ENCODE measurements around the gene MDFIC2. TPM values are rescaled to one million over a fixed set of nuclear protein-coding genes. Genes with fewer than 3 reads are reported as not detected.
A peak's percentile ranks its signal among the peaks of the same experiment; 100 is the strongest.

Gene MDFIC2
- total and polyA plus RNA-seq, 3 donors from 2014 or later: not detected

DNA sequence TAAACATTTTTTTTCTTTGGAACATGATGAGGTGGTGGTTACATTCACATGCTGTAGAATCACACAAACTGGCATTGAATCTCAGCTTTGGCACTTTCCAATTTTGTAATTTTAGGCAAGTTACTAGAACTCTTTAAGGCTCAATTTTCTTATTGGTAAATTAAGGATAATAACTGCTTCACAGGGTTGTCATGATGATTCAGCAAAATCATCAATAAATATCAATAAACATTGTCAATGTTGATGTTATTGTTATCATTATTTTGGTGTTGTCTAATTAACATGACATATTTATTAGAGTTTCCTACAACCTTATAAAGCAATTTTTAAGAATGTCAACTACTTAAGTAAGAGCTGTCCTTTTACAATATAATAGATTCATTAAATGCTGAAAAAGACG, 1.6 kb downstream of the MDFIC2 start:
- DNase-seq: no peak
- TF ChIP-seq POLR2A (IDR thresholded peaks at IDR 0.05): no peak
- TF ChIP-seq, protein P1, sequence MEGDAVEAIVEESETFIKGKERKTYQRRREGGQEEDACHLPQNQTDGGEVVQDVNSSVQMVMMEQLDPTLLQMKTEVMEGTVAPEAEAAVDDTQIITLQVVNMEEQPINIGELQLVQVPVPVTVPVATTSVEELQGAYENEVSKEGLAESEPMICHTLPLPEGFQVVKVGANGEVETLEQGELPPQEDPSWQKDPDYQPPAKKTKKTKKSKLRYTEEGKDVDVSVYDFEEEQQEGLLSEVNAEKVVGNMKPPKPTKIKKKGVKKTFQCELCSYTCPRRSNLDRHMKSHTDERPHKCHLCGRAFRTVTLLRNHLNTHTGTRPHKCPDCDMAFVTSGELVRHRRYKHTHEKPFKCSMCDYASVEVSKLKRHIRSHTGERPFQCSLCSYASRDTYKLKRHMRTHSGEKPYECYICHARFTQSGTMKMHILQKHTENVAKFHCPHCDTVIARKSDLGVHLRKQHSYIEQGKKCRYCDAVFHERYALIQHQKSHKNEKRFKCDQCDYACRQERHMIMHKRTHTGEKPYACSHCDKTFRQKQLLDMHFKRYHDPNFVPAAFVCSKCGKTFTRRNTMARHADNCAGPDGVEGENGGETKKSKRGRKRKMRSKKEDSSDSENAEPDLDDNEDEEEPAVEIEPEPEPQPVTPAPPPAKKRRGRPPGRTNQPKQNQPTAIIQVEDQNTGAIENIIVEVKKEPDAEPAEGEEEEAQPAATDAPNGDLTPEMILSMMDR (IDR thresholded peaks at IDR 0.05): no peak
- H3K4me1 ChIP-seq: no peaks in the 10 kb centered on the region
- no peaks in the 10 kb centered on the region for H3K36me3 ChIP-seq (ENCODE audit: low read depth, missing control alignments)
- H3K27me3 ChIP-seq: no peaks in the 10 kb centered on the region
- H3K4me3 ChIP-seq: no peak overlapping the region
- H3K27ac ChIP-seq: no peak overlapping the region
- 90 to 98% methylated on average over 1 of the region's 1 CpG for WGBS, 2 donors
- H3K9me3 ChIP-seq: no peaks in the 10 kb centered on the region
- intact Hi-C loops (cut with DNase I; ENCODE audit: low total_unique reads): no loop called here

DNA sequence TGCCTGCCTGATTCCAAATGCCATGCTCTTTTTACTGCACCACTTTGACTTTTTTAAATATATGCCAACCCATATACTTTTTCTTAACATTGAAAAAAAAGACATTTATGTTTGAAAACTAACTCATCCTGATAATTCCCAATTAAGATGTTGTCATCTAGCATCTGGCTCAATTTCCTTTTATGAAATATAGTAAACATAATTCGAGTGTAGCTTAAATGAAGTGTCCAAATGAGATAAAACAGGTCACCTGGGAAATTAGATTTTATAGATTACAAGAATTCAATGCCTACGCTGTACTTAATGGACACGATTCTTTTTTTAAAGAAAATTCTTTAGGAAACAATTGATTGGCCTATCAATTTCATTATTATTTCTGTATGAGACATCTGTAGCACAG, 2.8 kb downstream of the MDFIC2 start:
- TF ChIP-seq, protein P1 (IDR thresholded peaks at IDR 0.05): no peak
- no peak for TF ChIP-seq POLR2A (IDR thresholded peaks at IDR 0.05)
- Histone ChIP-seq H3K27me3 (no peaks in the 10 kb centered on the region), H3K36me3 (ENCODE audit: low read depth, missing control alignments) (no peaks in the 10 kb centered on the region), H3K4me1 (no peaks in the 10 kb centered on the region), H3K9me3 (no peaks in the 10 kb centered on the region), H3K4me3 (no peak overlapping the region), H3K27ac (no peak overlapping the region)
- WGBS, 2 donors: 72 to 86% methylated on average over 3 of the region's 3 CpGs
- DNase-seq: no peak
- intact Hi-C loops (cut with DNase I; ENCODE audit: low total_unique reads): no loop called here

DNA sequence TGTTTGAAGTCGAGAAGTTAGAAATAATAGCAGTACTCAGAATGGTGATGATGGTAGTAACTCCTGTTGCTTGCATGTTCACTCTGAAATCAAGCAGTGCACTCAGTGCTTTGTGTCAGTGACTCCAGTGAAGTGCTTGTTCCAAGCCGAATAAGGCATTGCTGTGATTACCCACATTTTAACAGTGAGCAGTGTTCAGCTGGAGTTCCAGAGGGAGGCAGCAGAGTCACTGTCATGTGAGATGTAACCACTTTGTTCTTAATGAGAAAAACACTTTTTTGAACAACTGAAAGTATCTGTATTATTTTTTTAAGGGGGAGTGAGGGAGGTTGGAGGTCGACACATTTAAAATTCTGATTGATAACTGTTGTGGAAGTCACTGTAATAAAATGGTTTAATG, 3.7 kb downstream of the MDFIC2 start:
- DNase-seq: peak; percentile 24
- TF ChIP-seq POLR2A (IDR thresholded peaks at IDR 0.05): no peak
- no peaks in the 10 kb centered on the region for H3K9me3 ChIP-seq
- H3K27me3 ChIP-seq: no peaks in the 10 kb centered on the region
- no peaks in the 10 kb centered on the region for H3K36me3 ChIP-seq (ENCODE audit: low read depth, missing control alignments)
- H3K4me1 ChIP-seq: no peaks in the 10 kb centered on the region
- no peak overlapping the region for H3K4me3 ChIP-seq
- H3K27ac ChIP-seq: no peak overlapping the region
- intact Hi-C loops (cut with DNase I; ENCODE audit: low total_unique reads): no loop called here
- 54 to 66% methylated on average over 3 of the region's 3 CpGs for WGBS, 2 donors

DNA sequence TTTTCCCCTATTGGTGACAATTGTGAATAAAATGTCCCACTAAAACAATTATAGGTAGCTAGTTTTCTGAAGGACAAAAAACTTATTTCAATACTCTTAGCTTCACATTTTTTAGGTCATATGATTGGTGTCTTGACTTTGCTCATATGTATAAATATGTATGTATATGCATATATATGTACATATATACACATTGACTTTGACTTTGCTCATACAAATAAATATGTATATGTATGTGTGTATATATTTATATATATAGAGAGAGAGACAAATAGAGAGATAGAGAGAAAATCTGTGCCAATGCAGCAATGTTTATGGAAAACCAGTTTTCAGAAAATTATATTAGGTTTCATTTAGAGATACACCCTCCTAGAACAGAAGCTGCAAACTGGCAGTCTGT, 5.7 kb downstream of the MDFIC2 start:
- intact Hi-C loops (cut with DNase I; ENCODE audit: low total_unique reads): no loop called here
- no peak for TF ChIP-seq POLR2A (IDR thresholded peaks at IDR 0.05)
- TF ChIP-seq, protein P1 (IDR thresholded peaks at IDR 0.05): no peak
- Histone ChIP-seq H3K9me3 (no peaks in the 10 kb centered on the region), H3K4me1 (no peaks in the 10 kb centered on the region), H3K27ac (no peak overlapping the region), H3K36me3 (ENCODE audit: low read depth, missing control alignments) (no peaks in the 10 kb centered on the region), H3K27me3 (no peaks in the 10 kb centered on the region), H3K4me3 (no peak overlapping the region)
- no peak for DNase-seq

DNA sequence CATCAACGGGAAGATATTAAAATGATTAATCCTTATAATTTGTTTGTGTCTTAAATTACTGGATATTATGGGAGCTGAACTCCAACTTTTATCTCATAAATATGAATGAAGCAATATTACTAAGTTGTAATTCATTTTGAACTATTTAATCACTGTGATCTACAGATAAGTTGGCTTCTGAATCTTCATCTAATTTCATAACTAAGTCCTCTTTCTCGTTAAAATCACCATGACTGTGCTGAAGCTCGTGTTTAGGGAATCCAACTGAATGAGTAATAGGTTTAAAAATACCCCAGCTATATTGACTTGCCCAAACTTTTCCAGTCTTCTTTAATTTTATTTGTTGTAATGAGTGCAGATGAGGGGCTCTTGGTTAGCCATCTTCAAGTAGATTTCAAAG, 14.1 kb downstream of the MDFIC2 start:
- Histone ChIP-seq H3K36me3 (ENCODE audit: low read depth, missing control alignments) (no peaks in the 10 kb centered on the region), H3K27ac (no peak overlapping the region), H3K9me3 (no peaks in the 10 kb centered on the region), H3K4me3 (no peak overlapping the region), H3K27me3 (no peaks in the 10 kb centered on the region), H3K4me1 (no peaks in the 10 kb centered on the region)
- intact Hi-C loops (cut with DNase I; ENCODE audit: low total_unique reads): no loop called here
- WGBS, 2 donors: 61 to 69% methylated on average over 3 of the region's 3 CpGs
- TF ChIP-seq, protein P1 (IDR thresholded peaks at IDR 0.05): no peak
- TF ChIP-seq POLR2A (IDR thresholded peaks at IDR 0.05): no peak
- no peak for DNase-seq

Measured in testis (tissue), 3 donors.